Mesenteric fat pad (tissue), 1 donor: Measurements from ENCODE around the gene ATP6V0A1. TPM values are rescaled to one million over a fixed set of nuclear protein-coding genes. Genes with fewer than 3 reads are reported as not detected.
A peak's percentile ranks its signal among the peaks of the same experiment; 100 is the strongest.

ENCODE experiments used
- DNase-seq: peaks from one replicate; pipeline ENCODE4 v3.0.0-alpha.2; 2020; ENCODE audit warnings: low spot score
- total RNA-seq: library from RNA; stranded (reverse); fragmentation: NEBNext Ultra II Directional; extraction: Animal tissue kit (Norgen Biotek cat#: 25700); gene quantifications from one replicate; pipeline ENCODE4 v1.2.1, GENCODE V29; 2021
- donor health status: DM: yes; HTN: yes; CAD: no.

Gene ATP6V0A1
- total RNA-seq, 1 donor from 2014 or later = 84.1 TPM

DNA sequence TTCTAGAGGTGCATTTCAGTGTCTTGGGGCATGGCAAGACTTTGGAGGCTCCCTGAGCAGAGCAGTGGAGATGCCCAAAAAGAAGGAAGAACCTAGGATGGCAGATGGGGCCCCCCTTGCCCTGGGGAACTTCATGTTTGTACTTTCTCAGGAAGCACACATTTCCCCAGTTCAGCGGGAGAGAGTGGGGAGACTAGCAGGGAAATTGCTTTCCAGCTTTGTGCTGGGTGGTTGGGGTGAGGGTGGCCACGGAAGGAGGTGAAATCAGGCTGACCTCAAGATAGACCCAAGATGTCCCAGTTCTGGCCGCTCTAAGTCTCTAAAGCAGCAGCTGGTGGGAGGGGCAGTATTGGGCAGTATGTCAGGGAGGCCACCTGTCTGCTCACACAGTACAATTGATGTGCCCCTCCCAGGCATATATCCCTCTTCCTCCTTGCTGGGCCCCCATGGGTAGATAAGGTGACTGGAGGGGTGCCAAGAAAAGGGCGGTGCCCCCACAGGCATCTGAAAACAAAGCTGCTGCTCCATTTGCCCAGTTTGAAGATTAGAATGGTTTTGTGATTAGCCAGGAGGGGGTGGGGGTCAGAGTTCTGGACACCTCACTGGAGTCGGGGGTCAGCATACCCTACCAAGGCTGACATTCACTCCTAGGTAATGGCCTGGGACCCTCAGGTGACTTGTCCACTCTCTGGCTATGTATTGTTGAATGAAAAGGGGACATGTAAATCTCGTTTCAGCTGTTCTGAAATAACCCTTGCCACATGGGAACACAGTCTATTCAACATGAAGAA lies 60.3 kb downstream of the ATP6V0A1 start:
- no peak for DNase-seq

GRCh38 chr17:42519546-42520491 lies 61.1 kb downstream of the ATP6V0A1 start:
- no peak for DNase-seq

GRCh38 chr17:42520540-42520951 lies 61.9 kb downstream of the ATP6V0A1 start:
- no peak for DNase-seq

GRCh38 chr17:42521036-42521435 lies 62.4 kb downstream of the ATP6V0A1 start:
- DNase-seq = no peak

DNA sequence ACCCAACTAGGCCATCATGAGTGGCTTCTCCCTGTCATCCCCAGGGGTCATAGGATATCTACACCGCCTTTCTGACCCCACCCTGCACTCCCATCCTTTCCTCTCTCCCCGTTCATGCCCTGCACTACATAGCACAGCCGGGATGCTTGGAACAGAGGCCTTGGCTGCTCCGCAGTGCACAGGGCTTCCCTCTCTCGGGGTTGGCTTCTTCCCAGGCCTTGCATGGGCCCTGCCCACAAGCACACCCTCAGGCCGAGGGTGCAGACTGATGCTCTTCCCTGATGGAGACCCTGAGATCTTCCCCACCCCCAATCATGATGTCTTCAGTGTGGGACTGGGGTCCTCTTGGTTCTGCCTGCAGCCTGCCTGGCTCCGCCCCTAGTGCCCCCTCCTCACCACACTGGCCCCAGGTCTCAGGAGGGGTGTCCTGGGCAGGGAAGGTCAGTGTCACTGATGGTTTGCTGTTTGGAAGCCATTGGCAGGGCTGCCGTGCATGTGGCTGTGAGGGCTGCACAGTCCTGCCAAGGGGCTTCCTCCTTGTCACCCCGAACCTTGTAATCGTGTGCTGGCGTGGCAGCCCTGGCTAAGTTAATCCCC lies 63.1 kb downstream of the ATP6V0A1 start:
- no peak for DNase-seq

DNA sequence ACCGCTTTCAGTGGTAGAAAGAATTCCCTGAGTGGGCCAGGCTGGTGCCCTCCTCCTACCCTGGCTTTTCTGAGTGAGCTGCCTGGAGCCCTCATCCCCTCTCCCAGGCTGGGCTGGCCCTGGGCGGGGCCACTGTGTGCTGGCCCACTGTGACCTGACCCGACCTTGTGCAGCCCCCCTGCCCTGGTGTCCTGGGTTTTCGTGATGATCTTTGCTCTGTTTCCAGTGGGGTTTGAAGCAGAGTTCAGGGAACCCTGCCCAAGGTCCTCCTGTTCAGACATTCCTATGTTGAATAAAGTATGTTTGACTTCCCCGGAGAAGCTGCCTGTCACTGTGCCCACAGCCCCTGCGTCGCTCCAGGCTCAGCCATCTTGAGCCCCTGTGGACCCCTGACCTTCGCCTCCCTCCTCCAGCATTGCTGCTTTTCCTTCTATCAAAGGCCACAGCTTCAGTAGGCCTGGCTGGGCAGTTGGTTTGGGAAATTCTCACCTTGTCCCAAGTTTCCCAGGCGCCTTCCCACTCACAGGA lies 63.6 kb downstream of the ATP6V0A1 start:
- DNase-seq = no peak

DNA sequence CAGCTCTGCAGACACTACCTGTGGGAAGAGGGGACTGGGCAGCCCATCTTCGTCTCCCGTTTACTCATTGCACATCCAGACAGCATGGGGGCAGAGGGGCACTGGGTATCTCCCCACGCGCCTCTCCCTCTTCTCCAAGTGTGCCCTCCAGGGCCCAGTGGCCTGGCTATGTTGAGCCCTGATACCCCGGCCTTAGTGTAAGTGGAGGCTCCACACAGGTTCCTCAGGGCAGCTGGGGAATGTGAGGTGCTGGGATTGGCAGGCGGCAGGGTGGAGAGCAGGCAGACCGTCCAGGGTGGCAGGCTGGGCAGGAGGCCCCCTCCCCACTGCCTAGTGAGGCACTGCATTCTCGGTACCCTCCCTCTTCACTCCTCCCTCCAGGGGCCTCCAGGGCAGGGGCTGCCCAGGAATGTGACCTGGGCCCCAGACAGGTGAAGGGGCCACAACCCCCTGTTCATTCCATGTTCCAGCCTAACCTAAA lies 64.2 kb downstream of the ATP6V0A1 start:
- DNase-seq = no peak

DNA sequence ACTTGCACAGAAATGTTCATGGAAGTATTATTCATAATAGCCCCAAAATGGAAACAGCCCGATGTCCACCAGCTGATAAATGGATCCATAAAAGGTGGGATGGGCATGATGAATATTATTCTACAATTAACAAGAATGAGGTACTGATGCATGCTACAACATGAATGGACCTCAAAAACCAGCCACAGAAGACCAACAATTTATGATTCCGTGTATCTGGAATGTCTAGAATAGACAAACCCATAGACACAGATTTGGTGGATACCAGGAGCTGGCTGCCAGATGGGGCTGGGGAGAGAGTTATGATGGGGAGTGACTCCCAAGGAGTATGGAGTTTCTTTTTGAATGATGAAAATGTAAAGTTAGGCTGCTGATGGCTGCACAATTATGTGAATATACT lies 66.5 kb downstream of the ATP6V0A1 start:
- DNase-seq = no peak

GRCh38 chr17:42526031-42526444 lies 67.4 kb downstream of the ATP6V0A1 start:
- no peak for DNase-seq

DNA sequence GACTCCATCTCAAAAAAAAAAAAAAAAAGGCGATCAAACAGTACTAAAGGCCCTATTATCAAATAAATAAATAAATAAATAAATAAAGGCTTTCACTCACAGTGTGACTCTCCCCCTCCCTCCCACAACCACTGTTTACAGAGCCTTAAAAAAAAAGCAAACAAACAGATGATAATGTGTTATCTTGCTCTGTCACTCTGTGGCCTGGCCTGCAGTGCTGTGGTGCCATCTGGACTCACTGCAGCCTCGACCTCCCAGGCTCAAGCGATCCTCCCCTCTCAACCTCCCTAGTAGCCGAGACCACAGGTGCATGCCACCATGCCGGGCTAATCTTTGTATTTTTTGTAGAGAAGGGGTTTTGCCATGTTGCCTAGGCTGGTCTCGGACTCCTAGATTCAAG lies 69.3 kb downstream of the ATP6V0A1 start:
- DNase-seq = no peak

- no peak for DNase-seq
Measured at GRCh38 chr17:42529061-42529460, 70.4 kb downstream of the ATP6V0A1 start.

- DNase-seq = no peak
Measured at GRCh38 chr17:42530952-42531454, 72.3 kb downstream of the ATP6V0A1 start.

GRCh38 chr17:42531455-42532354 lies 73.0 kb downstream of the ATP6V0A1 start:
- DNase-seq = no peak

GRCh38 chr17:42535155-42536047 lies 76.7 kb downstream of the ATP6V0A1 start:
- no peak for DNase-seq

GRCh38 chr17:42536048-42536371 lies 77.3 kb downstream of the ATP6V0A1 start, which contains the start of gene NAGLU:
Gene NAGLU, plus strand, starts transcription at chr17:42536241. Its CDS starts 32 bp downstream, at chr17:42536273.
- DNase-seq = peak; percentile 99

DNA sequence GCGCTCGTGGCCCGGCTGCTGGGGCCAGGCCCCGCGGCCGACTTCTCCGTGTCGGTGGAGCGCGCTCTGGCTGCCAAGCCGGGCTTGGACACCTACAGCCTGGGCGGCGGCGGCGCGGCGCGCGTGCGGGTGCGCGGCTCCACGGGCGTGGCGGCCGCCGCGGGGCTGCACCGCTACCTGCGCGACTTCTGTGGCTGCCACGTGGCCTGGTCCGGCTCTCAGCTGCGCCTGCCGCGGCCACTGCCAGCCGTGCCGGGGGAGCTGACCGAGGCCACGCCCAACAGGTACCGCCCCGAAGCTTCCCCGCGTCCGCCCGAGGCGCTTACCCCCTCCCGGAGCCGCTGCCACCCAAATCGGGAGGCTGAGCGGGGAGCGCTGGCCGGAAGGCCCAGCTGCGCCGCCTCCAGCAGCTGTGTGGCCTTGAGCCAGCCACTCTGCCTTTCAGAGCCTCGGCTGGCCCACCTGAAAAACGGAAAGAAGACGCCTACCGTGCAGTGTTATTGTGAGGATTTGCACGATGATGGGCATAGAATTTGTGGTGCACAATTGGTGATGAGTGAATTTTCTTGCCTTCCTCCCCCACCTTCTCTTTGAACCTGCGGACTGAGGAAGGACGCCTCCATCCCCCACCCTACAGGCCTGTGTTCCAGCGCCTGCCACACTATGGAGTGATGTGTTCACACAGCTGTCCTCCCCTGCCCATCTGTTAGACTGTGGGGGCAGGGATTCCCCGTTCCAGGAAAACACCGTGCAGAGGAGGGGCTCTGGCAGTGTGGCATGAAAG lies 77.9 kb downstream of the ATP6V0A1 start:
- DNase-seq = peak; percentile 96

- DNase-seq = no peak
Measured at GRCh38 chr17:42537156-42537805, 78.6 kb downstream of the ATP6V0A1 start.
